Bronchial epithelial cell (primary cell): ENCODE results near the gene KCTD16. TPM values are rescaled to one million over a fixed set of nuclear protein-coding genes. Genes with fewer than 3 reads are reported as not detected.

ENCODE experiments used
- DNase-seq: peaks from one replicate; pipeline ENCODE4 v3.0.0-alpha.2; 2010; ENCODE audit warnings: low read depth
- FAIRE-seq: peaks from 2 replicates; lab custom pipeline; 2011; peaks lifted over from hg19 to GRCh38; lab: Jason Lieb, UNC
- H3K27me3 ChIP-seq: 2 replicates; pipeline ENCODE4 v1.5.1; 2011; ENCODE audit warnings: low read length; ENCODE audit not compliant: control insufficient read depth, insufficient read depth
- H3K36me3 ChIP-seq: 2 replicates; pipeline ENCODE4 v1.5.1; 2011; ENCODE audit warnings: low read length; ENCODE audit not compliant: control insufficient read depth, insufficient read depth
- H3K4me3 ChIP-seq: 2 replicates; pipeline ENCODE4 v1.5.1; 2011; ENCODE audit warnings: mild to moderate bottlenecking, low read depth, low read length, control low read depth
- total RNA-seq: library from RNA; depleted of rRNA; stranded (reverse); fragments of >200 nt; gene quantifications from 2 replicates; pipeline ENCODE4 v1.2.1, GENCODE V29; 2014
- TF ChIP-seq, protein P1 (sequence below): IDR thresholded peaks from 2 replicates; pipeline ENCODE4 v1.5.1; 2011; ENCODE audit warnings: mild to moderate bottlenecking, moderate library complexity, low read length, control low read depth, inconsistent platforms; ENCODE audit not compliant: insufficient read depth, severe bottlenecking

The KCTD16 gene
- total RNA-seq, 1 donor from 2014 or later, result under 0.01 TPM

DNA sequence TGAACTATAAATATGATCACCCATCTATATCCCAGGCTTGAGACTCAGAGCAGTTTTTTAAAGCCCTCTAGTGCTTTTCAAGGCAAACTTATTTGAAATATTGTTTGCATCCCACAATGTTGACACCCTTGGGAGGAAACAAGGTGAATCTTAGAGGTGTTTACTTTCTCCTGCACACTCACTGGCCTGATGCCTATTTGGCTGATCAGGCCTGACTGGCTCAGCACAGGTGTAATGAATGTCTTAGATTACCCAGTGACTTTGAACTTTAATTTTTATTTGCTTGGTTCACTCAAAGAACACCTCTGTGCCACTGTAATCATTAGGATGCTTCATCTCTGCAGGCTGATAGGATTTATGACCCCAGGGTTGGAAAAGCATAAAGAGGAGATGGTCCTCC is 158.3 kb downstream of the KCTD16 start:
- no peak for FAIRE-seq
- H3K4me3 ChIP-seq, result no peak overlapping the region

DNA sequence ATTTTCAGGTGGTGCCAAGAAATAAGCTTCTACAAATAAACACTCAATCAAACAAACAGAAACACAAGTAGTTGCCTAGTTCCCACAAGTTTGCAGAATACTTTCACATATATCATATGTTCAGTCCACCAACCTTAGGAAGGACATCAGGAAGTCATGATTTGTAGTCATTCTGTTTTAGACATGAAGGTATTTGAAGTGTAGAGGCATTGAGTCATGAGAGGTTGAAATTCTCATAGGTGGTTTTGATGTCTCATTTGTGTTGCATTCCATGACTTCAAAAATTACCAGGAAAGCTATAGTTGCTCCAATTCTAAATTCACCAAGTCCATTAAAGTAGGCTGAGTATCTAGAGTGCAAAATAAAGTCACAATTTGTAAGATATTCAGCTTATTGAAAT is 159.0 kb downstream of the KCTD16 start:
- H3K4me3 ChIP-seq, result no peak overlapping the region
- TF ChIP-seq, protein P1, sequence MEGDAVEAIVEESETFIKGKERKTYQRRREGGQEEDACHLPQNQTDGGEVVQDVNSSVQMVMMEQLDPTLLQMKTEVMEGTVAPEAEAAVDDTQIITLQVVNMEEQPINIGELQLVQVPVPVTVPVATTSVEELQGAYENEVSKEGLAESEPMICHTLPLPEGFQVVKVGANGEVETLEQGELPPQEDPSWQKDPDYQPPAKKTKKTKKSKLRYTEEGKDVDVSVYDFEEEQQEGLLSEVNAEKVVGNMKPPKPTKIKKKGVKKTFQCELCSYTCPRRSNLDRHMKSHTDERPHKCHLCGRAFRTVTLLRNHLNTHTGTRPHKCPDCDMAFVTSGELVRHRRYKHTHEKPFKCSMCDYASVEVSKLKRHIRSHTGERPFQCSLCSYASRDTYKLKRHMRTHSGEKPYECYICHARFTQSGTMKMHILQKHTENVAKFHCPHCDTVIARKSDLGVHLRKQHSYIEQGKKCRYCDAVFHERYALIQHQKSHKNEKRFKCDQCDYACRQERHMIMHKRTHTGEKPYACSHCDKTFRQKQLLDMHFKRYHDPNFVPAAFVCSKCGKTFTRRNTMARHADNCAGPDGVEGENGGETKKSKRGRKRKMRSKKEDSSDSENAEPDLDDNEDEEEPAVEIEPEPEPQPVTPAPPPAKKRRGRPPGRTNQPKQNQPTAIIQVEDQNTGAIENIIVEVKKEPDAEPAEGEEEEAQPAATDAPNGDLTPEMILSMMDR, result no peak
- H3K27me3 ChIP-seq, result no peaks in the 10 kb centered on the region
- FAIRE-seq, result no peak
- H3K36me3 ChIP-seq, result no peaks in the 10 kb centered on the region
- DNase-seq, result peak; percentile 35

More for the DNA sequence above, 158.3 kb downstream of the KCTD16 start:
- Histone ChIP-seq H3K27me3 (no peaks in the 10 kb centered on the region), H3K36me3 (no peaks in the 10 kb centered on the region)
- DNase-seq, result no peak
- TF ChIP-seq, protein P1, result no peak

DNA sequence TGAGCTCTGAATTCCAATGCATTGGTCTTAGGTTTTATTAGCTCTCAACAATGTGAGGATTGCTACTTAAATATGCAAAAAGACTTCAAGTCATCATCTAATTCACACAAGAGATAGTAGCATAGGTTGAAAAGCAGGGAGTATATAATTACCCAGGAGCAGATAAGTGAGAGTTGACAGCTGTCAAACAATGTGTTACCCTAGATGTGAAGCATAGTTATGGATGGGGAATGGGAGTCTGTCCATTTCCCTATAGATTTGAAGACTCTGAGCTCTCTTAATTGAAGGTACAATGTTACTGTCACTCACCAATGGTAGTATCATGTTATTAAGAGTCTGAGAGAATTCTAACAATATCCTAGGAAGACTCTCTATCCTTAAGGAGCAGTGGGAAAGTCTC is 160.7 kb downstream of the KCTD16 start:
- no peak for DNase-seq
- TF ChIP-seq, protein P1, result no peak
- H3K27me3 ChIP-seq, result no peaks in the 10 kb centered on the region
- FAIRE-seq, result no peak
- no peak overlapping the region for H3K4me3 ChIP-seq
- H3K36me3 ChIP-seq, result no peaks in the 10 kb centered on the region

DNA sequence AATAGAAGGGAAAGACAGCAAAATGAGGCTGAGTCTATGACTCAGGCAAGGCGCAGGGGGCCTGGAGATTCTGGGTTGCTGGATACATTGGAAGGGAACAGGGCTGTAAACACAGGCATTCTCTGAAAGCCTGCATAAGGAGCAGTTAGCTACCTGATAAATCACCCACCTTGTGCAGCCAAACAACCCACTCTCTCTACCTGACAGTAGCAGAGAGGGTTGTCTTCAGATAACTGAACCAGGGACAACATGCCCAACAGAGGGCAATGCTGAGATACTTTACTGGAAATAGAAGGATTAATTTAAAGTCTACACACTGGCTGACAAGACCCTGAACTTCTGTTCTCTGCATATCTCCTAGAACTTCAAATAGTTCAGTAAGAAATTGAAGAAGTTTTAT is 161.6 kb downstream of the KCTD16 start:
- FAIRE-seq, result no peak
- DNase-seq, result no peak
- H3K36me3 ChIP-seq, result no peaks in the 10 kb centered on the region
- H3K27me3 ChIP-seq, result no peaks in the 10 kb centered on the region
- TF ChIP-seq, protein P1, result peak; percentile 17
- H3K4me3 ChIP-seq, result no peak overlapping the region

DNA sequence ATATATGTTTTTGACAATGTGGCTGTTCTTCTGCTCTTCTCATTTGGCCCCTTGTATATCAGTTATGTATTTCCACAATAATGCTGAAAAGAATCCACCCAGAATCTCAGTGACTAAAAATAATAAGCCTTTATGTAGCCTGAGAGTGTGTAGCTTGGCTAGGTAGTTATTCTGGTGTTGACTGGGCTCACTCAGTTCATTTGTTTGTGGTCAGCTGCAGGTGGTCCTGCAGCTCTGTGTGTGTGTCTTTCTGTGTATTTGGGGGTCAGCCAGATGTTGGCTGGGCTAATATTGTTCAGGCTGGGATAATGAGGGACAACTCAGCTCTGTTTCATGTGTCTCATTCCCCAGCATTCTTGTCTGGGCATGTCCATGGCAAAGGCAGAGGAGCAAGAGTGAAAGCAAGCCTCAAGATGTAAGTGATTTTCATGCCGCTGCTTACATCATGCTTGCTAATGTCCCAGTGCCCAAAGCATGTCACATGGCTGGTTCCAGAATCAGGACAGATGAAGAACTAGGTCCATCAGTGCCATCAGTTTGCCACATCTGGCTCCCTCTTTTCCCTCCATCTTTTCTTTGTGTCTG is 162.8 kb downstream of the KCTD16 start:
- TF ChIP-seq, protein P1, result no peak
- H3K4me3 ChIP-seq, result no peak overlapping the region
- no peaks in the 10 kb centered on the region for H3K36me3 ChIP-seq
- DNase-seq (peak; percentile 90), FAIRE-seq (peak; percentile 99)
- H3K27me3 ChIP-seq, result no peaks in the 10 kb centered on the region

DNA sequence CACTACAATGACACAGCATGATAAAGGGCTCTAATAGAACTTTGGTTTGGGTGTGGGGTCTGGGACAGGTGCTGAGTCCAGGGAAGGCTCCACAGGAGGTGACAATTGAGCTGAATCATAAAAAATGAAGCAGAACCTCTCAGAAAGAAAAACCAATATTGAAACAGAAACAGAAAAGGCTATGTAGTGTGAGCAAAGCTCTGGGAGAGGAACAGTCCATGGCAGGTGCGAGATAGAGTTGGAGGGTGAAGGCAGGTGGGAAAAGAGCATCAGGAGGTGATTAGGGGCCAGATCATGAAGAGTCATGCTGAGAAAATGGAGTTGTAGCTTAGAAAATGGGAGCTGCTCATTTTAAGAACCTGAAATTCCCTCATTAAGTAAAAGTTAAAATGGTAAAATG is 164.9 kb downstream of the KCTD16 start:
- Histone ChIP-seq H3K27me3 (no peaks in the 10 kb centered on the region), H3K4me3 (no peak overlapping the region), H3K36me3 (no peaks in the 10 kb centered on the region)
- no peak for DNase-seq
- no peak for FAIRE-seq
- TF ChIP-seq, protein P1, result no peak
